ENCODE measurements around the gene PITX3.
"Not testable (repeated sequence)": the region's sequence is repeated elsewhere in the genome, so short reads cannot be mapped to it uniquely, and the experiment has no call there.

Gene PITX3

GRCh38 chr10:102261196-102261595 lies 19.9 kb upstream of the PITX3 start:
- DNase-seq (ENCODE audit: low read depth in 2 of 3, low spot score in 1 of 3), result no peak

- no peak for DNase-seq (ENCODE audit: low read depth in 2 of 3, low spot score in 1 of 3)
These were observed 14.1 kb upstream of the PITX3 start for GRCh38 chr10:102255404-102255803.

- DNase-seq (ENCODE audit: low read depth in 2 of 3, low spot score in 1 of 3), result no peak
These were observed 13.1 kb upstream of the PITX3 start for GRCh38 chr10:102254426-102254825.

GRCh38 chr10:102252508-102252907 lies 11.2 kb upstream of the PITX3 start:
- not testable (repeated sequence) for DNase-seq (ENCODE audit: low read depth in 2 of 3, low spot score in 1 of 3)

GRCh38 chr10:102247734-102248133 lies 6.4 kb upstream of the PITX3 start:
- no peak for DNase-seq (ENCODE audit: low read depth in 2 of 3, low spot score in 1 of 3)

- no peak for DNase-seq (ENCODE audit: low read depth in 2 of 3, low spot score in 1 of 3)
These were observed 4.9 kb upstream of the PITX3 start for GRCh38 chr10:102246261-102246660.

GRCh38 chr10:102245932-102246251 lies 4.6 kb upstream of the PITX3 start:
- DNase-seq (ENCODE audit: low read depth in 2 of 3, low spot score in 1 of 3), result no peak

- peak; percentile 82 to 89 (median 83) for DNase-seq (ENCODE audit: low read depth in 2 of 3, low spot score in 1 of 3)
These were observed 4.0 kb upstream of the PITX3 start, which contains the start of gene GBF1 for GRCh38 chr10:102245082-102245931. Gene GBF1 (plus strand): TSS chr10:102245532. CDS start chr10:102258939, 13,407 bp downstream.

- no peak for DNase-seq (ENCODE audit: low read depth in 2 of 3, low spot score in 1 of 3)
These were observed 2.0 kb upstream of the PITX3 start for GRCh38 chr10:102243309-102243708.

- DNase-seq (ENCODE audit: low read depth in 2 of 3, low spot score in 1 of 3), result no peak
These were observed 790 bp upstream of the PITX3 start for GRCh38 chr10:102242118-102242485.

GRCh38 chr10:102241032-102241443 lies 274 bp downstream of the PITX3 start:
- no peak for DNase-seq (ENCODE audit: low read depth in 2 of 3, low spot score in 1 of 3)

- no peak for DNase-seq (ENCODE audit: low read depth in 2 of 3, low spot score in 1 of 3)
These were observed 763 bp downstream of the PITX3 start for GRCh38 chr10:102240467-102241031.

- no peak for DNase-seq (ENCODE audit: low read depth in 2 of 3, low spot score in 1 of 3)
These were observed 3.5 kb downstream of the PITX3 start for GRCh38 chr10:102237711-102238252.

GRCh38 chr10:102236006-102236405 lies 5.3 kb downstream of the PITX3 start:
- no peak for DNase-seq (ENCODE audit: low read depth in 2 of 3, low spot score in 1 of 3)

- DNase-seq (ENCODE audit: low read depth in 2 of 3, low spot score in 1 of 3), result no peak
These were observed 5.8 kb downstream of the PITX3 start for GRCh38 chr10:102235598-102235920.

- DNase-seq (ENCODE audit: low read depth in 2 of 3, low spot score in 1 of 3), result no peak
These were observed 6.3 kb downstream of the PITX3 start for GRCh38 chr10:102234888-102235597.

- DNase-seq (ENCODE audit: low read depth in 2 of 3, low spot score in 1 of 3), result no peak
These were observed 7.3 kb downstream of the PITX3 start for GRCh38 chr10:102233997-102234396.

GRCh38 chr10:102231357-102232318 lies 9.7 kb downstream of the PITX3 start:
- peak; percentile 60 to 70 (median 68) for DNase-seq (ENCODE audit: low read depth in 2 of 3, low spot score in 1 of 3)

GRCh38 chr10:102230861-102231356 lies 10.4 kb downstream of the PITX3 start:
- DNase-seq (ENCODE audit: low read depth in 2 of 3, low spot score in 1 of 3), result peak; percentile 8 to 30 (median 28)

- DNase-seq (ENCODE audit: low read depth in 2 of 3, low spot score in 1 of 3), result peak in 2 of 3 donors; percentile 15 to 30
These were observed 10.9 kb downstream of the PITX3 start for GRCh38 chr10:102230264-102230860.
